HG03103 (cell line): ENCODE data around the gene USP7.
"Not testable (repeated sequence)": the region's sequence is repeated elsewhere in the genome, so short reads cannot be mapped to it uniquely, and the experiment has no call there.

Source experiments
- ATAC-seq: cut with Tn5 transposase; IDR thresholded peaks from one replicate; pipeline ENCODE4 v1.9.1; 2021; ENCODE audit warnings: low read depth; ENCODE audit not compliant: unreplicated experiment

USP7 gene

GRCh38 chr16:8928467-8928957 lies 35.2 kb downstream of the USP7 start:
- no peak for ATAC-seq

GRCh38 chr16:8926827-8927226 lies 36.9 kb downstream of the USP7 start:
- ATAC-seq, result no peak

GRCh38 chr16:8925455-8925854 lies 38.3 kb downstream of the USP7 start:
- ATAC-seq, result no peak

- no peak for ATAC-seq
These were observed 39.5 kb downstream of the USP7 start for GRCh38 chr16:8924214-8924613.

GRCh38 chr16:8923199-8923598 lies 40.5 kb downstream of the USP7 start:
- no peak for ATAC-seq

- no peak for ATAC-seq
These were observed 42.2 kb downstream of the USP7 start for GRCh38 chr16:8921347-8921984.

GRCh38 chr16:8920645-8921346 lies 42.9 kb downstream of the USP7 start:
- no peak for ATAC-seq

- ATAC-seq, result no peak
These were observed 43.7 kb downstream of the USP7 start for GRCh38 chr16:8919934-8920462.

- ATAC-seq, result no peak
These were observed 44.4 kb downstream of the USP7 start for GRCh38 chr16:8919089-8919933.

GRCh38 chr16:8917336-8917735 lies 46.4 kb downstream of the USP7 start:
- ATAC-seq, result not testable (repeated sequence)

- ATAC-seq, result no peak
These were observed 47.0 kb downstream of the USP7 start for GRCh38 chr16:8916541-8917225.

- ATAC-seq, result no peak
These were observed 47.9 kb downstream of the USP7 start for GRCh38 chr16:8915722-8916301.

- no peak for ATAC-seq
These were observed 49.6 kb downstream of the USP7 start for GRCh38 chr16:8914098-8914497.

- no peak for ATAC-seq
These were observed 50.9 kb downstream of the USP7 start for GRCh38 chr16:8912793-8913192.

- ATAC-seq, result no peak
These were observed 52.9 kb downstream of the USP7 start for GRCh38 chr16:8910811-8911210.

GRCh38 chr16:8908810-8909468 lies 54.8 kb downstream of the USP7 start:
- ATAC-seq, result no peak

GRCh38 chr16:8907096-8907495 lies 56.6 kb downstream of the USP7 start:
- no peak for ATAC-seq

- ATAC-seq, result no peak
These were observed 57.7 kb downstream of the USP7 start for GRCh38 chr16:8905795-8906591.
